GM12873 (cell line): ENCODE data around the gene PHTF2.

Experiments used
- TF ChIP-seq, protein P1 (sequence below): IDR thresholded peaks from 2 replicates; pipeline ENCODE4 v1.5.1; 2012; ENCODE audit warnings: low read depth, mild to moderate bottlenecking, moderate library complexity, low read length, control low read depth; ENCODE audit not compliant: insufficient read depth; ENCODE audit errors: missing control alignments

The PHTF2 gene

DNA sequence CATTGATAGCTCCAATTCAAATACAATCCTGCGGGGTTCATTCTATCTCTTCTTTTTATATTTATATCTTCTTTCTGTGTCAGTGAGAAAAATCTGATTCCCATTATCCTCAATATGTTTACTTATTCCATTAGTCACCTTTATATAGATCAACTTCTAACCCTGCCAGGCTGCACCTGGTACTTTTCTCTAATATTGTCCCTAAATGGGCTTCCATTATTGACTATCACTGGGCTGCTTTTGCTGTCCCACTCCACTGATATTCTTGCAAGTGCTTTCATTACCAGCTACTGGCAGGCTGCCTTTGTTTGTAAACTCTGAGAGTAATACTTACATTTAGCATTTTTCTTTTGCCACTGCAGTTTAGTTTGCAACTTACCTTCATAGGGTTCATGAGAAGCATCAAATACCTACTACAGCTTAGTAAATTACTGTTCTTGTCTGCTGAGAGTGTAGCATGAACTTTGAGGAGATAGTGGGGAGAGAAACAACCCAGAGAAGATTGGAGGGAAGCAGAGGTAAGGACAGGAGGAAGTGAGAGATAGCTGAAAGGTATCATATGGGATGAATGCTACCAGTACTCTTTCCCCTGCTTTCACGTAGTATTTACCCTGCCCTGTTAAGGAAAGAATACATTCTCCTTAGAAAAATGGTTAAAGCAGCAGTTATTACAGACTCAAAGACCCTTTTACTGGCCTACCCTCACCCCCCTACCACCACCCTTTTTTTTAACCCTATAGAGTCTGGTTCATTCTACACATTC is 119.1 kb downstream of the PHTF2 start:
- TF ChIP-seq, protein P1, sequence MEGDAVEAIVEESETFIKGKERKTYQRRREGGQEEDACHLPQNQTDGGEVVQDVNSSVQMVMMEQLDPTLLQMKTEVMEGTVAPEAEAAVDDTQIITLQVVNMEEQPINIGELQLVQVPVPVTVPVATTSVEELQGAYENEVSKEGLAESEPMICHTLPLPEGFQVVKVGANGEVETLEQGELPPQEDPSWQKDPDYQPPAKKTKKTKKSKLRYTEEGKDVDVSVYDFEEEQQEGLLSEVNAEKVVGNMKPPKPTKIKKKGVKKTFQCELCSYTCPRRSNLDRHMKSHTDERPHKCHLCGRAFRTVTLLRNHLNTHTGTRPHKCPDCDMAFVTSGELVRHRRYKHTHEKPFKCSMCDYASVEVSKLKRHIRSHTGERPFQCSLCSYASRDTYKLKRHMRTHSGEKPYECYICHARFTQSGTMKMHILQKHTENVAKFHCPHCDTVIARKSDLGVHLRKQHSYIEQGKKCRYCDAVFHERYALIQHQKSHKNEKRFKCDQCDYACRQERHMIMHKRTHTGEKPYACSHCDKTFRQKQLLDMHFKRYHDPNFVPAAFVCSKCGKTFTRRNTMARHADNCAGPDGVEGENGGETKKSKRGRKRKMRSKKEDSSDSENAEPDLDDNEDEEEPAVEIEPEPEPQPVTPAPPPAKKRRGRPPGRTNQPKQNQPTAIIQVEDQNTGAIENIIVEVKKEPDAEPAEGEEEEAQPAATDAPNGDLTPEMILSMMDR, result no peak

DNA sequence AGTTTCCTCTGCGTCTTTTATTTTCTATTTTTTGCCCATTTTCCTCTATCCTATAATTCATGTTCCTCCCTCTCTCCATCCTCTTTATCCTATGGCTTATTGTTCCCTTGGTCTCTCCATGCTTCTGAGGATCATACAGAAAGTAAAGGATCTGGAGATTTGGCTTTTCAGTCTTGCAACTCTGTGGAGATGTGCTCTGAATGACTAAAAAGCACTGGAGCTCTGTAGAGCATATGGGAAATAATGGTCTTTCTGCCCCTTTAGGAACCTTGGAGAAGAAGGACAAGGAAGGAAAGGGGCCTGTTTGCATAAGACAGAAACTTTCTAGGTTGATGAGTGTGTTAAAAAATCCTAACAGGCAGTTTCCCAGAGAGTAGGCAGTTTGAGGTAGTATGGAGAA is 120.1 kb downstream of the PHTF2 start:
- TF ChIP-seq, protein P1, result no peak

DNA sequence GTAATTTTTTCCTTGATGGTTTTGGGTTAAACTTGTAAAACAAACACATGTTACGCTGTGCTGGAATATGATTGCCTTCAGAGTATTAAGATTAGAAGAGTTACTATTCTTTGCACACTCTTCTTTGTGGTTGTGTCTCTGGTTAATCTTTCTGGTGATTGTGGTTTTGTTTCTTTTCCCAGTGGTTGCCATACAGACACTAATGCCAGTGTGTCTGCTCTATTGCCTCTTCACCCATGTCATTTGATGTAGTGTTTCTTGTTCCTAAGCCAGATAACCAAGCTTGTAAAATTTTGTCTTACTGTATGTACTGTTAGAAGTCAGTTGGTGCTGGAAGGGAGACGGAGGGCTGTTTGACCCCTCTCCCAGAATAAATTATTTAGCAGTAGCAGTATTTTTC is 124.8 kb downstream of the PHTF2 start:
- TF ChIP-seq, protein P1, result no peak

- TF ChIP-seq, protein P1, result no peak
Measured at GRCh38 chr7:77930496-77930895, 131.9 kb downstream of the PHTF2 start.

GRCh38 chr7:77931841-77932240 is 133.3 kb downstream of the PHTF2 start:
- TF ChIP-seq, protein P1, result no peak

DNA sequence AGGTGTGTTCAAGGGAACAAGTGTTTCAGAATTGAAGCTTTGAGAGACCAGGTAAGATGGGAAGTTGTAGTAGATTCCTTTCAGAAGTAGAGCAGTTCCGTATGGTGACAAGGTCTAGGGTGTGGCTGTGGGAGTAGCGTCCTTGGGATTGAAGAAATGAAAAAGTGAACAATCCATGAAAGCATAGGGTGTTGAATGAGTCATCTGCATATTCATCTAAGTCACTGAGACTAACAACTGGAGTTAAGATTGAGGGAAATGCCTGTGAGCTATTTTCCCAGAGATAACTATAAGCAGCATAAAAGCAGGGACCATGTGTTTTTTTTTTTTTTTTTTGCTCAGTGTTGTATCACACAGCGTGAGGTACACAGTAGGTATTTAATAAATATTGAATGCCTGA is 134.8 kb downstream of the PHTF2 start:
- TF ChIP-seq, protein P1, result no peak

DNA sequence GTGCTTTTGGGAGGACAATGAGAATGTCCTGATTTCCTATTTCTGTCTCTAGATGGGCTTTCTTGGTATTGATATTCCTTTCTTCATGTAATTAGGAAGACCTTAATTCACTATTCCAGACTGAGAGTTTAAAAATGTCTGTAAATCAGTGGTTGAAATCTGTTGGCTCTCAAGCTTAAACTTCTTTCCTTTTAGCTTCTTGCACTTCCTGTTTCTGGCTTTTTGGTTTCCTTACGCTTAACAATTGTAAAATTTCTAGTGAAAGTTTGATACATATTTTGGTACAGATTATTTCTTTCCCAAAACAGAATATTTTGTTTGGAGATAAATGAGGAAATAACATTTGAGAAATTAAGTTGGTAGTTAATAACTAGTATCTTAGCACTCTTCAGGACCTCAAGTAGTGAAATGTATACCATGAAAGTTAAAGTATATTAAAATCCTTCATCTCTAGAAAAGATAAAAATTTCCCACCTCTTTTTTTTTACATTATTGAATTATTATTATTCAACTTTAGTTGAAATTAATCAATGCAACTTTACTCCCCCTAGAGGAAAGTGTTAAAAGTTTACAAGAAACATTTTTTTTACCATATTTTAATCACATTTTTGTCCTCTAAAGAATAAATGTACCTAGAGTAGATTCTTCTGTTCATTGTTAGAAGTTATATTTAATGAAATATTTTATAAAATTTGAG is 137.2 kb downstream of the PHTF2 start:
- TF ChIP-seq, protein P1, result no peak
